Measurements from ENCODE around the gene TARS2. TPM values are rescaled to one million over a fixed set of nuclear protein-coding genes. Genes with fewer than 3 reads are reported as not detected.

Gene TARS2
- total and polyA plus RNA-seq, 2 of the 13 experiments (the other 11 are each of a cell fraction or from before 2014, with no cell fraction given): 21.3 to 22.8 TPM

DNA sequence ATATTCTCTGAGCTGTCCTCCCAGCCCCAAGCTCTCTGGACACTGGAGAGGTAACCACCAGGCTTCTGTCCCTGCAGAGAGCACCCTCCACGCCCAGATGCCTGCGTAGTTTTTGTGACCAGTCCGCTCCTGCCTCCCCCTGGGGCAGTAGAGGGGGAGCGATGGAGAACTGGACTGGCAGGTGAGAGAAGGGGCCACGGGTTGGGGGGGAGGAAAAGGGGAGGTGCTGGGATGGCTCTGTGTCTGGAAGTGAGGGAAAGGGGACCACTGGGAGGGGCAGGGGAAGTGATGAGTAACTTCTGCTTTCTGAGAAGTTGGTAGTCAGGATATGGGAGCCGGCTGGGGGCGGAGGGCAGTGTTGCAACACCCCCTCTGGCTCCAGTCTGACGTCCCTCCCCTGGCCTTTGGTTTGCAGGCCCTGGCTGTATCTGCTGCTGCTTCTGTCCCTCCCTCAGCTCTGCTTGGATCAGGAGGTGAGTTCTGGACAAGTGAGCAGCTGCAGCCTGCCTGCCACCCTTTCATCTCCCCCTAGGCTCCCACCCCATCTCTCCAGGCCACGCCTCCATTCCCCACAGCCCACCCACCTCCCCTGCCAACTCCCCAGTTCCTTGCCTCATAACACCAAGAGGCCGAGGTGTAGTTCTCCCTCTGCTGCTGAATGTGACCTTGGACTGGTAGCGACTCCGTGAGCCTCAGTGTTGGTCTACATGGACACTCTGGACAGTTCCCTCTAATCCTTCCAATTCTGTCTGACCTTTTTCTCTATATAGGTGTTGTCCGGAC is 65.1 kb downstream of the TARS2 start (continued):
- TF ChIP-seq, protein P1, sequence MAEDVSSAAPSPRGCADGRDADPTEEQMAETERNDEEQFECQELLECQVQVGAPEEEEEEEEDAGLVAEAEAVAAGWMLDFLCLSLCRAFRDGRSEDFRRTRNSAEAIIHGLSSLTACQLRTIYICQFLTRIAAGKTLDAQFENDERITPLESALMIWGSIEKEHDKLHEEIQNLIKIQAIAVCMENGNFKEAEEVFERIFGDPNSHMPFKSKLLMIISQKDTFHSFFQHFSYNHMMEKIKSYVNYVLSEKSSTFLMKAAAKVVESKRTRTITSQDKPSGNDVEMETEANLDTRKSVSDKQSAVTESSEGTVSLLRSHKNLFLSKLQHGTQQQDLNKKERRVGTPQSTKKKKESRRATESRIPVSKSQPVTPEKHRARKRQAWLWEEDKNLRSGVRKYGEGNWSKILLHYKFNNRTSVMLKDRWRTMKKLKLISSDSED (CRISPR knock-in tag; IDR thresholded peaks at IDR 0.05): no peak
- TF ChIP-seq HDAC6 (IDR thresholded peaks at IDR 0.05; ENCODE audit: low read depth, low read length) (no peak), MEIS1 (CRISPR knock-in tag; IDR thresholded peaks at IDR 0.05; ENCODE audit: borderline replicate concordance) (no peak), CHD4 (IDR thresholded peaks at IDR 0.05; ENCODE audit: borderline replicate concordance, low read length) (no peak), HOXA7 (CRISPR knock-in tag; IDR thresholded peaks at IDR 0.05) (no peak), TGIF2 (CRISPR knock-in tag; IDR thresholded peaks at IDR 0.05) (no peak), FOXC1 (CRISPR knock-in tag; IDR thresholded peaks at IDR 0.05; ENCODE audit: borderline replicate concordance) (no peak; the same call in 1 of the 2 replicates)
- TF ChIP-seq, protein P2, sequence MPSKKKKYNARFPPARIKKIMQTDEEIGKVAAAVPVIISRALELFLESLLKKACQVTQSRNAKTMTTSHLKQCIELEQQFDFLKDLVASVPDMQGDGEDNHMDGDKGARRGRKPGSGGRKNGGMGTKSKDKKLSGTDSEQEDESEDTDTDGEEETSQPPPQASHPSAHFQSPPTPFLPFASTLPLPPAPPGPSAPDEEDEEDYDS (CRISPR knock-in tag; IDR thresholded peaks at IDR 0.05): peak; percentile 44
- TF ChIP-seq, protein P3, sequence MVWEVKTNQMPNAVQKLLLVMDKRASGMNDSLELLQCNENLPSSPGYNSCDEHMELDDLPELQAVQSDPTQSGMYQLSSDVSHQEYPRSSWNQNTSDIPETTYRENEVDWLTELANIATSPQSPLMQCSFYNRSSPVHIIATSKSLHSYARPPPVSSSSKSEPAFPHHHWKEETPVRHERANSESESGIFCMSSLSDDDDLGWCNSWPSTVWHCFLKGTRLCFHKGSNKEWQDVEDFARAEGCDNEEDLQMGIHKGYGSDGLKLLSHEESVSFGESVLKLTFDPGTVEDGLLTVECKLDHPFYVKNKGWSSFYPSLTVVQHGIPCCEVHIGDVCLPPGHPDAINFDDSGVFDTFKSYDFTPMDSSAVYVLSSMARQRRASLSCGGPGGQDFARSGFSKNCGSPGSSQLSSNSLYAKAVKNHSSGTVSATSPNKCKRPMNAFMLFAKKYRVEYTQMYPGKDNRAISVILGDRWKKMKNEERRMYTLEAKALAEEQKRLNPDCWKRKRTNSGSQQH (CRISPR knock-in tag; IDR thresholded peaks at IDR 0.05; ENCODE audit: low read depth): no peak
- TF ChIP-seq, protein P4, sequence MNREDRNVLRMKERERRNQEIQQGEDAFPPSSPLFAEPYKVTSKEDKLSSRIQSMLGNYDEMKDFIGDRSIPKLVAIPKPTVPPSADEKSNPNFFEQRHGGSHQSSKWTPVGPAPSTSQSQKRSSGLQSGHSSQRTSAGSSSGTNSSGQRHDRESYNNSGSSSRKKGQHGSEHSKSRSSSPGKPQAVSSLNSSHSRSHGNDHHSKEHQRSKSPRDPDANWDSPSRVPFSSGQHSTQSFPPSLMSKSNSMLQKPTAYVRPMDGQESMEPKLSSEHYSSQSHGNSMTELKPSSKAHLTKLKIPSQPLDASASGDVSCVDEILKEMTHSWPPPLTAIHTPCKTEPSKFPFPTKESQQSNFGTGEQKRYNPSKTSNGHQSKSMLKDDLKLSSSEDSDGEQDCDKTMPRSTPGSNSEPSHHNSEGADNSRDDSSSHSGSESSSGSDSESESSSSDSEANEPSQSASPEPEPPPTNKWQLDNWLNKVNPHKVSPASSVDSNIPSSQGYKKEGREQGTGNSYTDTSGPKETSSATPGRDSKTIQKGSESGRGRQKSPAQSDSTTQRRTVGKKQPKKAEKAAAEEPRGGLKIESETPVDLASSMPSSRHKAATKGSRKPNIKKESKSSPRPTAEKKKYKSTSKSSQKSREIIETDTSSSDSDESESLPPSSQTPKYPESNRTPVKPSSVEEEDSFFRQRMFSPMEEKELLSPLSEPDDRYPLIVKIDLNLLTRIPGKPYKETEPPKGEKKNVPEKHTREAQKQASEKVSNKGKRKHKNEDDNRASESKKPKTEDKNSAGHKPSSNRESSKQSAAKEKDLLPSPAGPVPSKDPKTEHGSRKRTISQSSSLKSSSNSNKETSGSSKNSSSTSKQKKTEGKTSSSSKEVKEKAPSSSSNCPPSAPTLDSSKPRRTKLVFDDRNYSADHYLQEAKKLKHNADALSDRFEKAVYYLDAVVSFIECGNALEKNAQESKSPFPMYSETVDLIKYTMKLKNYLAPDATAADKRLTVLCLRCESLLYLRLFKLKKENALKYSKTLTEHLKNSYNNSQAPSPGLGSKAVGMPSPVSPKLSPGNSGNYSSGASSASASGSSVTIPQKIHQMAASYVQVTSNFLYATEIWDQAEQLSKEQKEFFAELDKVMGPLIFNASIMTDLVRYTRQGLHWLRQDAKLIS (CRISPR knock-in tag; IDR thresholded peaks at IDR 0.05): no peak
- TF ChIP-seq, protein P5, sequence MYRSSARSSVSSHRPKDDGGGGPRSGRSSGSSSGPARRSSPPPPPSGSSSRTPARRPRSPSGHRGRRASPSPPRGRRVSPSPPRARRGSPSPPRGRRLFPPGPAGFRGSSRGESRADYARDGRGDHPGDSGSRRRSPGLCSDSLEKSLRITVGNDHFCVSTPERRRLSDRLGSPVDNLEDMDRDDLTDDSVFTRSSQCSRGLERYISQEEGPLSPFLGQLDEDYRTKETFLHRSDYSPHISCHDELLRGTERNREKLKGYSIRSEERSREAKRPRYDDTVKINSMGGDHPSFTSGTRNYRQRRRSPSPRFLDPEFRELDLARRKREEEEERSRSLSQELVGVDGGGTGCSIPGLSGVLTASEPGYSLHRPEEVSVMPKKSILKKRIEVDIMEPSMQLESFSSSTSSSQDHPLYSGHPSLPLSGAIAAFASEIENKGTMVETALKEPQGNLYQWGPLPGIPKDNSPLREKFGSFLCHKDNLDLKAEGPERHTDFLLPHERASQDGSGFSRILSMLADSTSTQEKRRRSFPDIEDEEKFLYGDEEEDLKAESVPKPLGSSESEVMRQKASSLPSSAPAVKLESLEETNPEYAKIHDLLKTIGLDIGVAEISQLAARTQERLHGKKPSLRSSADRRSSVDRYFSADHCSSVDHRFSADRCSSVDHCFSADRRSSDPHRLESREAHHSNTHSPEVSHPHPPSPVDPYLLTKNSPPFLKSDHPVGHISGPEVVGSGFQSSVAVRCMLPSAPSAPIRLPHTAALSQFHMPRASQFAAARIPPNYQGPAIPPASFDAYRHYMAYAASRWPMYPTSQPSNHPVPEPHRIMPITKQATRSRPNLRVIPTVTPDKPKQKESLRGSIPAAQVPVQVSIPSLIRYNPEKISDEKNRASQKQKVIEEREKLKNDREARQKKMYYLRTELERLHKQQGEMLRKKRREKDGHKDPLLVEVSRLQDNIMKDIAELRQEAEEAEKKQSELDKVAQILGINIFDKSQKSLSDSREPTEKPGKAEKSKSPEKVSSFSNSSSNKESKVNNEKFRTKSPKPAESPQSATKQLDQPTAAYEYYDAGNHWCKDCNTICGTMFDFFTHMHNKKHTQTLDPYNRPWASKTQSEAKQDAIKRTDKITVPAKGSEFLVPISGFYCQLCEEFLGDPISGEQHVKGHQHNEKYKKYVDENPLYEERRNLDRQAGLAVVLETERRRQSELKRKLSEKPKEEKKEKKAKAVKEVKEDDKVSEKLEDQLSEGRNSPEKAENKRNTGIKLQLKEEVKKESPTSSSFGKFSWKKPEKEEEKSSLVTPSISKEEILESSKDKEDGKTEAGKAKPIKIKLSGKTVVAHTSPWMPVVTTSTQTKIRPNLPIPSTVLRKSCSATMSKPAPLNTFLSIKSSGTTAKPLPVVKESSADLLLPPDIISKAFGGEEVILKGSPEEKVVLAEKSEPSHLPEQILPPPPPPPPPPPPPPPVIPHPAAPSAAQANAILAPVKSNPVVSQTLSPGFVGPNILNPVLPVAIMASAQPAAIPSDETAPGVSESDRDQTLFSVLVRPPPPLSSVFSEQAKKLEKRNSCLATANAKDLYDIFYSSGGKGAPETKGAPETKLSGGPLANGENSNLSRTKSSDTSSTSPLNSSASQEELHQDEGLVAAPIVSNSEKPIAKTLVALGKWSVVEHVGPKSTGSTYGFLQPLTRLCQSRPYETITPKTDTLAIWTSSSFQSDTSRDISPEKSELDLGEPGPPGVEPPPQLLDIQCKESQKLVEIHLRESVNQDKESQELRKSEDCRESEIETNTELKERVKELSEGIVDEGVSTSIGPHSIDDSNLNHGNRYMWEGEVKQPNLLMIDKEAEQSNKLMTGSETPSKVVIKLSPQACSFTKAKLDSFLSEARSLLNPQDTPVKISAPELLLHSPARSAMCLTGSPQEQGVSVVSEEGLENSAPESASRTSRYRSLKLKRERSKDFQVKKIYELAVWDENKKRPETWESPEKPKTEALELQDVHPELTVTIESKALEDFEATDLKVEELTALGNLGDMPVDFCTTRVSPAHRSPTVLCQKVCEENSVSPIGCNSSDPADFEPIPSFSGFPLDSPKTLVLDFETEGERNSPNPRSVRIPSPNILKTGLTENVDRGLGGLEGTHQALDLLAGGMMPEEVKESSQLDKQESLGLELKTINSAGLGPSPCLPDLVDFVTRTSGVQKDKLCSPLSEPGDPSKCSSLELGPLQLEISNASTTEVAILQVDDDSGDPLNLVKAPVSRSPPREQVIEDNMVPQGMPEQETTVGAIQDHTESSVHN (CRISPR knock-in tag; IDR thresholded peaks at IDR 0.05): no peak
